A673 (cell line): ENCODE results near the gene SLC36A1. TPM values are rescaled to one million over a fixed set of nuclear protein-coding genes. Genes with fewer than 3 reads are reported as not detected.

Experiments used
- BruUV-seq: library from RNA; stranded (reverse); fragments of 400-500 nt; replicated peaks from 2 replicates; lab custom pipeline; 2021; lab: Mats Ljungman, UMichigan
- CTCF ChIA-PET: fragments of 300-600 bp; sonication (Branson Sonifier 250); formaldehyde crosslinking; loops from one replicate; lab custom pipeline; 2022; ENCODE audit warnings: antibody characterized with exemption; lab: Charles Lee
- POLR2A ChIA-PET: fragments of 300-600 bp; sonication (Branson Sonifier 250); formaldehyde crosslinking; loops from one replicate; lab custom pipeline; 2022; ENCODE audit warnings: antibody characterized with exemption; ENCODE audit not compliant: low non-redundant PET; lab: Charles Lee
- DNase-seq: peaks from one replicate; pipeline ENCODE4 v3.0.0-alpha.2; 2015; ENCODE audit warnings: low spot score
- H3K27ac ChIP-seq: fragments of 200-600 bp; sonication (generic); 2 replicates; pipeline ENCODE4 v1.5.1; 2016; ENCODE audit warnings: mixed run types, low read depth, mild to moderate bottlenecking, mixed read lengths, antibody characterized with exemption, low read length; ENCODE audit not compliant: poor library complexity, severe bottlenecking
- H3K27me3 ChIP-seq: fragments of 200-600 bp; sonication (generic); replicated peaks from 2 replicates; pipeline ENCODE4 v1.6.1; 2017; ENCODE audit warnings: mixed run types, low read depth, mild to moderate bottlenecking, mixed read lengths, antibody characterized with exemption, low read length; ENCODE audit not compliant: insufficient read depth, poor library complexity
- H3K36me3 ChIP-seq: fragments of 200-600 bp; sonication (generic); 2 replicates; pipeline ENCODE4 v1.6.1; 2016; ENCODE audit warnings: mixed run types, mild to moderate bottlenecking, mixed read lengths, antibody characterized with exemption, low read length; ENCODE audit not compliant: insufficient read depth, poor library complexity, severe bottlenecking
- H3K4me1 ChIP-seq: fragments of 200-600 bp; sonication (generic); 2 replicates; pipeline ENCODE4 v1.6.1; 2017; ENCODE audit warnings: mixed run types, mild to moderate bottlenecking, mixed read lengths, antibody characterized with exemption, low read length; ENCODE audit not compliant: insufficient read depth, poor library complexity, severe bottlenecking
- H3K4me3 ChIP-seq: fragments of 200-600 bp; sonication (generic); 2 replicates; pipeline ENCODE4 v1.5.1; 2016; ENCODE audit warnings: low read depth, mixed run types, mild to moderate bottlenecking, mixed read lengths, low read length; ENCODE audit not compliant: poor library complexity, severe bottlenecking
- H3K9me3 ChIP-seq: fragments of 200-600 bp; sonication (generic); 2 replicates; pipeline ENCODE4 v1.6.1; 2016; ENCODE audit warnings: mixed run types, low read depth, mild to moderate bottlenecking, mixed read lengths, antibody characterized with exemption, low read length; ENCODE audit not compliant: poor library complexity, severe bottlenecking
- EZH2 ChIP-seq: fragments of 200-600 bp; sonication (generic); IDR thresholded peaks from 2 replicates; pipeline ENCODE4 v1.6.1; 2017; ENCODE audit warnings: borderline replicate concordance, low read depth, mild to moderate bottlenecking, mixed read lengths, antibody characterized with exemption, low read length; ENCODE audit not compliant: poor library complexity, severe bottlenecking
- intact Hi-C: fragments of 100-400 bp; cut with micrococcal nuclease; formaldehyde crosslinking; loops from one replicate; pipeline ENCODE4 v1.10.0; 2022; ENCODE audit not compliant: unreplicated experiment
- microRNA-seq: library from miRNA; unstranded; fragments of <30 nt; microRNA quantifications from one replicate; pipeline ENCODE4 v1.2.0, GENCODE V29; 2021
- total RNA-seq: library from RNA; stranded (reverse); gene quantifications from 2 replicates; pipeline ENCODE4 v1.2.3, GENCODE V29; 2021
- TF ChIP-seq, protein P1 (sequence below): fragments of 300-800, 200-600 bp; sonication (generic); conservative IDR thresholded peaks from 2 replicates; pipeline ENCODE4 v1.5.1; 2017; ENCODE audit warnings: low read depth, mild to moderate bottlenecking, antibody characterized with exemption, low read length, moderate library complexity, mixed read lengths

Gene SLC36A1
- total RNA-seq, 1 experiment from 2014 or later, result 12.5 TPM

DNA sequence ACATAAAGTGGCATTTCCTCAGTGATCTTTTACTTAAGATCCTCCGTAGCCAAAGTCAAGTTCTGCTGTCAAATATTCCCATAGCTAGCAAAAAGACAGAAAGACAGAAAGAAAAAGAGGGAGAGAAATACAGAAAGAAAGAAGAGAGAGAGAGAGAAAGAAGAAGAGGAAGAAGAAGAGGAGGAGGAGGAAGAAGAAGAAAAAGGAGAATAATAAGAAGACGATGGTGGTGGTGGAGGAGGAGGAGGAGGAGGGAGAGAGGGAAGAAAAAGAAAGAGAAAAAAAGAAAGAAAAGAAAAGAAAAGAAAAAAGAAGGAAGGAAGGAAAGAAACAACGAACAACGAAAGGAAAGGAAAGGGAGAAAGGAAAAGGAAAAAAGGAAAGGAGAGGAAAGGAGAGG is 89.6 kb downstream of the SLC36A1 start:
- intact Hi-C loops, result no loop called here
- CTCF ChIA-PET, result no interaction called here

GRCh38 chr5:151541571-151541970 is 94.2 kb downstream of the SLC36A1 start:
- TF ChIP-seq, protein P1, sequence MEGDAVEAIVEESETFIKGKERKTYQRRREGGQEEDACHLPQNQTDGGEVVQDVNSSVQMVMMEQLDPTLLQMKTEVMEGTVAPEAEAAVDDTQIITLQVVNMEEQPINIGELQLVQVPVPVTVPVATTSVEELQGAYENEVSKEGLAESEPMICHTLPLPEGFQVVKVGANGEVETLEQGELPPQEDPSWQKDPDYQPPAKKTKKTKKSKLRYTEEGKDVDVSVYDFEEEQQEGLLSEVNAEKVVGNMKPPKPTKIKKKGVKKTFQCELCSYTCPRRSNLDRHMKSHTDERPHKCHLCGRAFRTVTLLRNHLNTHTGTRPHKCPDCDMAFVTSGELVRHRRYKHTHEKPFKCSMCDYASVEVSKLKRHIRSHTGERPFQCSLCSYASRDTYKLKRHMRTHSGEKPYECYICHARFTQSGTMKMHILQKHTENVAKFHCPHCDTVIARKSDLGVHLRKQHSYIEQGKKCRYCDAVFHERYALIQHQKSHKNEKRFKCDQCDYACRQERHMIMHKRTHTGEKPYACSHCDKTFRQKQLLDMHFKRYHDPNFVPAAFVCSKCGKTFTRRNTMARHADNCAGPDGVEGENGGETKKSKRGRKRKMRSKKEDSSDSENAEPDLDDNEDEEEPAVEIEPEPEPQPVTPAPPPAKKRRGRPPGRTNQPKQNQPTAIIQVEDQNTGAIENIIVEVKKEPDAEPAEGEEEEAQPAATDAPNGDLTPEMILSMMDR, result no peak
- no peak for TF ChIP-seq EZH2

More for the DNA sequence above, 89.6 kb downstream of the SLC36A1 start:
- H3K4me1 ChIP-seq, result no peaks in the 10 kb centered on the region
- H3K4me3 ChIP-seq, result no peak overlapping the region
- no peaks in the 10 kb centered on the region for H3K9me3 ChIP-seq
- H3K27me3 ChIP-seq, result peaks cover 10% of the 10 kb centered on the region
- DNase-seq, result no peak
- no TSS peak for BruUV-seq
- POLR2A ChIA-PET, result no interaction called here
- no peaks in the 10 kb centered on the region for H3K36me3 ChIP-seq
- H3K27ac ChIP-seq, result no peak overlapping the region
- TF ChIP-seq, protein P1, result no peak
- TF ChIP-seq EZH2, result no peak

More at GRCh38 chr5:151541571-151541970, 94.2 kb downstream of the SLC36A1 start:
- ChIA-PET POLR2A (no interaction called here), CTCF (no interaction called here)
- H3K27ac ChIP-seq, result no peak overlapping the region
- no peaks in the 10 kb centered on the region for H3K9me3 ChIP-seq
- DNase-seq, result no peak
- BruUV-seq, result no TSS peak
- no peak overlapping the region for H3K4me3 ChIP-seq
- intact Hi-C loops, result no loop called here
- no peaks in the 10 kb centered on the region for H3K4me1 ChIP-seq
- H3K27me3 ChIP-seq, result peaks cover 7% of the 10 kb centered on the region
- no peaks in the 10 kb centered on the region for H3K36me3 ChIP-seq

Small RNAs within 50 kb of the gene (microRNA-seq; reads per million reads assigned to microRNA genes)
- gene MIR6499, result not detected

Other genes with a start within 250 kb of the SLC36A1 start
- 0.52 TPM in 1 of 2 replicates, not detected in the other for gene CCDC69, start 223.5 kb upstream of the SLC36A1 start, total RNA-seq
- 3.5 and 4.0 TPM in 2 replicates for gene GM2A, start 194.4 kb upstream of the SLC36A1 start, total RNA-seq
- not detected in 2 replicates for gene SLC36A3, start 143.8 kb upstream of the SLC36A1 start, total RNA-seq
- gene SLC36A2, start 100.0 kb upstream of the SLC36A1 start, total RNA-seq, result not detected in 2 replicates
- not detected in 2 replicates for gene FAT2, start 143.7 kb downstream of the SLC36A1 start, total RNA-seq
- gene SPARC, start 239.3 kb downstream of the SLC36A1 start, total RNA-seq, result 268 and 339 TPM in 2 replicates